NCI-H146 treated with DMSO at 0.1 percent for 48 hours (cell line): ENCODE measurements around the gene ACYP1.

Experiments used
- DNase-seq: peaks from one replicate; lab custom pipeline; 2025; ENCODE audit not compliant: unreplicated experiment; lab: John Stamatoyannopoulos, UW

ACYP1 gene

GRCh38 chr14:75041613-75042012, 22.2 kb downstream of the ACYP1 start:
- no peak for DNase-seq

GRCh38 chr14:75040959-75041358, 22.9 kb downstream of the ACYP1 start:
- DNase-seq = no peak

- no peak for DNase-seq
Measured at GRCh38 chr14:75040507-75040906, 23.3 kb downstream of the ACYP1 start.

GRCh38 chr14:75032939-75033338, 30.9 kb downstream of the ACYP1 start:
- no peak for DNase-seq

- no peak for DNase-seq
Measured at GRCh38 chr14:75030147-75030546, 33.7 kb downstream of the ACYP1 start.

- no peak for DNase-seq
Measured at GRCh38 chr14:75025876-75026275, 37.9 kb downstream of the ACYP1 start.

- no peak for DNase-seq
Measured at GRCh38 chr14:75025082-75025481, 38.7 kb downstream of the ACYP1 start.

GRCh38 chr14:75023108-75023507, 40.7 kb downstream of the ACYP1 start:
- DNase-seq = no peak

- no peak for DNase-seq
Measured at GRCh38 chr14:75022655-75023054, 41.2 kb downstream of the ACYP1 start.

- no peak for DNase-seq
Measured at GRCh38 chr14:75018694-75019093, 45.1 kb downstream of the ACYP1 start.

GRCh38 chr14:75016815-75017214, 47.0 kb downstream of the ACYP1 start:
- no peak for DNase-seq

- DNase-seq = no peak
Measured at GRCh38 chr14:75015496-75015895, 48.3 kb downstream of the ACYP1 start.

- no peak for DNase-seq
Measured at GRCh38 chr14:75013290-75013689, 50.5 kb downstream of the ACYP1 start.

- no peak for DNase-seq
Measured at GRCh38 chr14:75011356-75011994, 52.3 kb downstream of the ACYP1 start.

GRCh38 chr14:75010472-75011093, 53.2 kb downstream of the ACYP1 start:
- no peak for DNase-seq

- DNase-seq = no peak
Measured at GRCh38 chr14:75009176-75009575, 54.6 kb downstream of the ACYP1 start.

- DNase-seq = no peak
Measured at GRCh38 chr14:75005357-75005756, 58.5 kb downstream of the ACYP1 start.

GRCh38 chr14:75003250-75004027, 60.4 kb downstream of the ACYP1 start:
- no peak for DNase-seq
